Osteoblast (primary cell): ENCODE measurements around the gene TAC4. TPM values are rescaled to one million over a fixed set of nuclear protein-coding genes. Genes with fewer than 3 reads are reported as not detected.

Source experiments
- DNase-seq: peaks from one replicate; pipeline ENCODE4 v3.0.0; 2011; ENCODE audit warnings: low spot score, mixed read lengths; ENCODE audit not compliant: insufficient read length; ENCODE audit errors: missing footprints
- H2AFZ ChIP-seq: 2 replicates; pipeline ENCODE4 v1.6.0; 2011; ENCODE audit warnings: mild to moderate bottlenecking, low read length
- H3K27ac ChIP-seq: 2 replicates; pipeline ENCODE4 v1.5.1; 2011; ENCODE audit warnings: mild to moderate bottlenecking, low read depth, low read length, moderate library complexity
- H3K27me3 ChIP-seq: 2 replicates; pipeline ENCODE4 v1.6.0; 2012; ENCODE audit warnings: mild to moderate bottlenecking, control low read depth, inconsistent platforms, low read length, moderate library complexity; ENCODE audit not compliant: insufficient read depth
- H3K36me3 ChIP-seq: 2 replicates; pipeline ENCODE4 v1.5.1; 2011; ENCODE audit warnings: mild to moderate bottlenecking, low read length, control low read depth, moderate library complexity; ENCODE audit not compliant: insufficient read depth
- H3K4me1 ChIP-seq: 2 replicates; pipeline ENCODE4 v1.5.1; 2011; ENCODE audit warnings: mild to moderate bottlenecking, low read length, control low read depth, moderate library complexity; ENCODE audit not compliant: insufficient read depth
- H3K4me2 ChIP-seq: 2 replicates; pipeline ENCODE4 v1.6.0; 2011; ENCODE audit warnings: mild to moderate bottlenecking, low read length; ENCODE audit not compliant: insufficient read depth
- H3K4me3 ChIP-seq: fragments of 200-600 bp; sonication (generic); 3 replicates; pipeline ENCODE4 v1.5.1; 2012; ENCODE audit warnings: mild to moderate bottlenecking, low read length, inconsistent platforms; ENCODE audit not compliant: insufficient read depth
- H3K79me2 ChIP-seq: 2 replicates; pipeline ENCODE4 v1.6.0; 2012; ENCODE audit warnings: mild to moderate bottlenecking, low read length, control low read depth, inconsistent platforms; ENCODE audit not compliant: insufficient read depth
- H3K9me3 ChIP-seq: 2 replicates; pipeline ENCODE4 v1.5.1; 2011; ENCODE audit warnings: low read depth, low read length, control low read depth
- H4K20me1 ChIP-seq: 2 replicates; pipeline ENCODE4 v1.6.0; 2012; ENCODE audit warnings: mild to moderate bottlenecking, low read length, control low read depth; ENCODE audit not compliant: insufficient read depth
- total RNA-seq: library from RNA; depleted of rRNA; stranded (reverse); fragments of >200 nt; gene quantifications from 2 replicates; pipeline ENCODE4 v1.2.3, GENCODE V29; 2012
- TF ChIP-seq, protein P1 (sequence below): IDR thresholded peaks from 2 replicates; pipeline ENCODE4 v1.5.1; 2011; ENCODE audit warnings: mild to moderate bottlenecking, low read depth, low read length, moderate library complexity; ENCODE audit errors: extremely low read depth

The TAC4 gene
- total RNA-seq, 1 donor = not detected

DNA sequence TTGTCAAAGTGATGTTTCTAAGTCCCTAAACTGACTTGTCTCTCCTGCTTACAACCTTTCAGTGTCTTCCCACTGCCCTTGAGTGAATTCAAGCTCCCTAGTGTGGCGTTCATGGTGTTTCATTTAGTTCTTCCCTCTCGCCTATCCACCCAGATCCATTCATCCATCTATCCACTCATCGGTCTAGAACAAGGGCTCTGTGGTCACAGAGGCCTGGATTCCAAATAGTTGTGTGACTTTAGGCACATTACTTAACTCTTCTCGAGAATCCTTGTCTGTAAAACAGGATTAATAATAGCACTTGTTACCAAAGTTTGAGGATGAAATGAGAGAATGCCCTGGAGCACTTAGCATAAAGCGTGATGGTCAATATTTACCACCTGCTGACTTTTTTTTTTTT lies 870 bp upstream of the TAC4 start:
- TF ChIP-seq, protein P1, sequence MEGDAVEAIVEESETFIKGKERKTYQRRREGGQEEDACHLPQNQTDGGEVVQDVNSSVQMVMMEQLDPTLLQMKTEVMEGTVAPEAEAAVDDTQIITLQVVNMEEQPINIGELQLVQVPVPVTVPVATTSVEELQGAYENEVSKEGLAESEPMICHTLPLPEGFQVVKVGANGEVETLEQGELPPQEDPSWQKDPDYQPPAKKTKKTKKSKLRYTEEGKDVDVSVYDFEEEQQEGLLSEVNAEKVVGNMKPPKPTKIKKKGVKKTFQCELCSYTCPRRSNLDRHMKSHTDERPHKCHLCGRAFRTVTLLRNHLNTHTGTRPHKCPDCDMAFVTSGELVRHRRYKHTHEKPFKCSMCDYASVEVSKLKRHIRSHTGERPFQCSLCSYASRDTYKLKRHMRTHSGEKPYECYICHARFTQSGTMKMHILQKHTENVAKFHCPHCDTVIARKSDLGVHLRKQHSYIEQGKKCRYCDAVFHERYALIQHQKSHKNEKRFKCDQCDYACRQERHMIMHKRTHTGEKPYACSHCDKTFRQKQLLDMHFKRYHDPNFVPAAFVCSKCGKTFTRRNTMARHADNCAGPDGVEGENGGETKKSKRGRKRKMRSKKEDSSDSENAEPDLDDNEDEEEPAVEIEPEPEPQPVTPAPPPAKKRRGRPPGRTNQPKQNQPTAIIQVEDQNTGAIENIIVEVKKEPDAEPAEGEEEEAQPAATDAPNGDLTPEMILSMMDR = no peak
- Histone ChIP-seq H3K79me2 (no peaks in the 10 kb centered on the region), H3K9me3 (no peaks in the 10 kb centered on the region), H3K4me3 (no peak overlapping the region), H4K20me1 (no peaks in the 10 kb centered on the region), H2AFZ (no peak overlapping the region), H3K4me2 (no peak overlapping the region), H3K27me3 (no peaks in the 10 kb centered on the region), H3K36me3 (no peaks in the 10 kb centered on the region), H3K4me1 (peaks cover 21% of the 10 kb centered on the region), H3K27ac (no peak overlapping the region)
- DNase-seq = peak; percentile 36

DNA sequence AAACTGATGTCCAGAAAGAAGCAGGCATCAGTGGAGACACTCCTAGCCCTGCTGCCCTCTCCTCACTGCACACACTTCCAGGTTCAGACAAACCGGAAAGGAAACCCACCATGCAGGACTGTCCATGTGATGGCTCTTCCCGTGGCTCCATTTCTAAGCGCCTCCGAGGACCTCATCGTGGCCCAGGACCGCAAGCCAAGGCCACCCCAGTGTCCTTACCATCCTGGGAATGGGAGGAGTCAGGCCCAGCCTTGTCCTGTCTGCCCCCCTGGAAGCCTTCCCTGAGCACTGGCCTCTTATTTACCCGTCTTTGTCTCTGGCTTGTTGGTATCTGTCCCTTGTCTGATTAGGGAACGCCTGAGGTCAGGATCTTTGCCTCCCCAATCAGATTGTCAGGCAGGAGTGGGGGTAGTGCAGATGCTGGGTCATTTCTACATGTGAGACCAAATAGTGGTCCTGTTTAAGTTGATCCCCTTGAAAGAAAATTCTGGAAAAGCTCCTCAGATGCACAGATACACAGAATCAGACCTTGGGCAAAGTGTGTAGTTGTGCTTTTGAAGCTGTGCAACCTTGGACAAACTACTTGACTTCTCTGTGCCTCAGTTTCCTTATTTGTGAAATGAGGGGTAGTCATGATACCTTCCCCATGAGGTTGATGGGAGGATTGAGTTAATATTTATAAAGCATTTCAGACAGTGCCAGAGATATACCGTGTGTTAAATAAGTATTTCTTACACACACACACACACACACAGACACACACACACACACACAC lies 744 bp downstream of the TAC4 start:
- H3K36me3 ChIP-seq = no peaks in the 10 kb centered on the region
- no peaks in the 10 kb centered on the region for H3K79me2 ChIP-seq
- no peak overlapping the region for H3K4me2 ChIP-seq
- H2AFZ ChIP-seq = no peak overlapping the region
- H3K4me1 ChIP-seq = peaks cover 20% of the 10 kb centered on the region
- no peaks in the 10 kb centered on the region for H4K20me1 ChIP-seq
- no peak overlapping the region for H3K27ac ChIP-seq
- TF ChIP-seq, protein P1 = no peak
- H3K4me3 ChIP-seq = no peak overlapping the region
- DNase-seq = no peak
- no peaks in the 10 kb centered on the region for H3K9me3 ChIP-seq
- no peaks in the 10 kb centered on the region for H3K27me3 ChIP-seq

DNA sequence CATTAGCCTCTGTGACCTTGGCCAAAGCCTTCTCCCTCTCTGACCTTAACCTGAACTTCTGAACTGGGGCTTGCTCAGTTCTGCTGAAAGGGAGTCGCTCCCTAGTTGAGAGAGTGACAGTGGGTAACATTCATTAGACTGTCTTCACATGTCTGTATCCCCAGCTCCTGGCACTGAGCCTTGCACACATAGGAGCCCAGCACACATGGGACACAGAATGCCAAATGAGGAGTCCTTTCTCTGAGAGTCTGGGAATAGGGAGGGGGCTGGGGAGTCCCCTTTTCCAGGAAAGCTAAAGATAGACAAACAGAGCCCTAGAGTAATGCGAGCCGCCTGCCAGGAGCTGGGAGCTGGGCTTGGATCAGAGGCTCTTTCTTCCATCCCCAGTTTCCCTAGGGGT lies 2.5 kb downstream of the TAC4 start:
- TF ChIP-seq, protein P1 = no peak
- Histone ChIP-seq H3K27ac (no peak overlapping the region), H3K36me3 (no peaks in the 10 kb centered on the region), H3K9me3 (no peaks in the 10 kb centered on the region), H4K20me1 (no peaks in the 10 kb centered on the region), H3K4me3 (no peak overlapping the region), H2AFZ (peak overlapping the region; percentile 41), H3K79me2 (no peaks in the 10 kb centered on the region), H3K4me2 (peak overlapping the region; percentile 24), H3K27me3 (no peaks in the 10 kb centered on the region), H3K4me1 (peaks cover 13% of the 10 kb centered on the region)
- DNase-seq = peak; percentile 87

DNA sequence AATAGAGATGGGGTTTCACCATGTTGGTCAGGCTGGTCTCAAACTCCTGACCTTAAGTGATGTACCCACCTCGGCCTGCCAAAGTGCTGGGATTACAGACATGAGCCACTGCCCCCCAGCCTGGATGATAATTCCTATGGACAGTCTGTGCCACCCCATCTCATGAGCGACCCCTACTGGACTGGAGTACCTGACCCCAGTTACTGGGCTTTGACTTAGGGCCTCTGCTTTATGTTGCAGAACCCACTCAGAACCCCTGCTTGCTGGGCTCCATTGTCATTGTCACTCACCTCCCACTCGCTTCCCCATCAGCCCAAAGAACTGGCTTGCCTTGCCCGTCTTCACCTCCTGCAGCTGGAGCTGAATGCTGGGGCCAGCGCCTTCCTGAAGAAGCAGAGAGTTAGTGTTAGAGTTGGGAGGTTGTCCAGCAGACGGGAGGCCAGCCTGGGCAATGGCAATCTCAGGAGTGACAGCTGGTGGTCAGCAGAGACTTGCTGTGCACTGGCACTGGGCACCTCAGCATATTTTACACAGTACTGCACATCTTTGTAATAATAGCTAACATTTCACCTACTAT lies 4.0 kb downstream of the TAC4 start:
- Histone ChIP-seq H2AFZ (no peak overlapping the region), H3K79me2 (no peaks in the 10 kb centered on the region)

More for the DNA sequence above, 4.0 kb downstream of the TAC4 start:
- Histone ChIP-seq H3K36me3 (no peaks in the 10 kb centered on the region), H3K9me3 (no peaks in the 10 kb centered on the region), H3K4me1 (peaks cover 13% of the 10 kb centered on the region), H3K27me3 (no peaks in the 10 kb centered on the region), H3K4me3 (no peak overlapping the region), H4K20me1 (no peaks in the 10 kb centered on the region), H3K27ac (no peak overlapping the region), H3K4me2 (no peak overlapping the region)
- TF ChIP-seq, protein P1 = peak; percentile 59
- peak; percentile 86 for DNase-seq
